ENCODE results near the gene FBXO15.

FBXO15 gene

DNA sequence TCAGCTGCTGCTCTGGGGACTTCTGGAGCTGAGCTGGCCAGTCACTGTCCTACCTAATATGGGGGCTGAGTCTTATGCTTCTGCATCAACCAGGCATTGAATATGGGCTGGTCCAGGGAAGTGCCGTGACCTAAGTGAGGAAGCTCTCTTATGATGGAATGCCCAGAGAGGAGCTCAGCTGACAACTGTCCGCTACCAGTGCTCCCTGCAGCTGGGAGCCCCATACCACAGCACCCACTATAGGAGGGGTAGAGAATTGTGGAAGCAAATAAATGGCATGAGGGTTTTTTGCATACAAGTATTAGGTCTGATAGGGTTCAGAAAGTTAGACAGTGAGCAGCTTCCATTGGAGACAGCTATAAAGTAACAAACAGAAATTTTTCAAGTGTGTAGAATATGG is 5.2 kb upstream of the FBXO15 start:
- no peak for DNase-seq

DNA sequence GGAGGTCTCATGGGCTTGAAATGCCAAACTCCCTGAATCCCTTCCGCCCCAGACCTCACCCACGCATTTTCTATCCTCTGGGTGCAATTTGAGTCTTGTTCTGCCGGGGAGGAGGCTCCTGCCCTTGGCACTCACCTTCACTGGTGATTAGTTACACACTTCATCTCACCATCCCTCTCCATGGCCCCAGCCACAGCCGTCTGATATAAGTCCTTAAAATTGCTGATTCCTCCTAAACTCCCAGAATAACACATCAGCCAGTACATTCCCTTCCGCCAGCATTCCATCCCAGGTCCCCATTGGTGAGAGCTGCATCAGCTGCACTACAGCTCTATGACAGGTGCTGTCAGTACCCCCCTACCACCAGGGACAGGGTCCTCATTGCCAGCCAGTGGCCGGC is 4.6 kb upstream of the FBXO15 start:
- no peak for DNase-seq

DNA sequence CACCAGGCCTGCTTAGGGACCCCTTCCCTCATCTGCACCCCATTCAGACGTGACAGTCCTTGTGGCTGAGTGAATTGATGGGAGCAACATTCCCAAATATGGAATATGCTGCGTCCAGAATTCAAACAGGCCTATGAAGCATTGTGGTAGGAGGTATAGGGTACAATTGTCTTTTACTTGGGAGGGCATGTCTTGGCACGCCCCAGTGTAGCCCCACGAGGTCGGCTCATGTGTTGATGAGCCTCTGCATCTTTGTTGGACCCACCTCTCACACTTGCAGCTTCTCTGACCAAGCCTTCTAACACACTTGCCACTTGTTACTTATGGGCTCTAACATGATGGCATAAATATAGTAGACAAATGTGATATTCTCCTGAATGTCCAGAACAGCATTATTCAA is 2.2 kb upstream of the FBXO15 start:
- no peak for DNase-seq

- DNase-seq, result no peak
These were observed 973 bp upstream of the FBXO15 start for GRCh38 chr18:74148543-74149070.

GRCh38 chr18:74147491-74147778 is 199 bp downstream of the FBXO15 start:
- DNase-seq, result no peak

DNA sequence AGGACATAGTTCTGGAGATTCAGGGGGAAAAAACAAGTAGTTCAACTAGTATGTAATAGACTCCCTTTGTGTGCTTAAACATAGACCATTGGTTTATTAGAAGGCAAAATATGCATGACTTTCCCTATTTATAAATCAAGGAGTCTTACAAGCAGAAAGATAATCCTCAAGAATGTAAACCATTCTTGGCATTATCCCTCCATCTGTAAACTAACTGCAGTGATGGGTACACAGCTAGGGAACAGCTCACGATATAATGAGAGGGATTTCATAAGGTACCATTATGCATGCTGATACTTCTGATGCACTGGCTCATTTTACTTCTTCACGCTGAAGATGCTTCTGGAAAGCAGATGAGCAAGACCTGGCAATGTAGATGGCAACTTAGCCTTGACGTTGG is 878 bp downstream of the FBXO15 start:
- no peak for DNase-seq

- DNase-seq, result no peak
These were observed 5.4 kb downstream of the FBXO15 start for GRCh38 chr18:74142252-74142651.

DNA sequence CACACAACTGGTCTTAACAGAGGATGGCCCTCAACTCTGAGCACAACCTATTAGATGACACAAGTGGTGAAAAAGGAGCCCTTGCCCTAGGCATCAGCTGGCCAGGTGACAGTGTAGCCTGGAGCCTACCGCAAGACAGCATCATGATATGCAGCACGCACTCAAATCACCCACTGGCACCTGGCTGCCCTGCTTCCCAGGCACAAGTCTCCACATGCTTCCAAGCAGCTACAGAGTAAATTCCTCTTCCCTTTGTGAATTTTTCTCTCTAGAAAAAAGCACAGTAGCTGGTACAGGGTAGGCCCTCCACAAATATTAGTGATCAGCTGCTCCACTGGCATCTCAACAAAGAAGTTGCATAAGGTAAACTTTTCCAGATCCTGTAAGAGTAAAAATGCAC is 6.0 kb downstream of the FBXO15 start:
- DNase-seq, result no peak

DNA sequence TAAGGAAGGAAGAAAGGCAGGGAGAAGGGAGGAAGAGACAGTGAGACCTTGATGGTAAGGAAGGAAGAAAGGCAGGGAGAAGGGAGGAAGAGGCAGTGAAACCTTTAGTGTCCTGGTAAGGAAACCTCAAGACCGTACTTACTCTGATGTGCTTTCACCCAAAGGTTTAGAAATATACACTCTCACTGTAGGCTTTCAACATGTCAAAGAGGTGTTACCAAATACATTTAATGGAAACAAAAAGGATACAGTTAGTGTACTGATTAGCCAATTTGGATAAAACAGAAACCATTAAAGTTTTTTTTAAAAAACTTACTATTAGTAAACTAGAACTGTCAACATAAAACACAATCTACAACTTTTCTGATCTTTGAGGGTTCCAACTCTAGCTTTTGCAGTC is 7.1 kb downstream of the FBXO15 start:
- no peak for DNase-seq

GRCh38 chr18:74139888-74140287 is 7.7 kb downstream of the FBXO15 start:
- no peak for DNase-seq

DNA sequence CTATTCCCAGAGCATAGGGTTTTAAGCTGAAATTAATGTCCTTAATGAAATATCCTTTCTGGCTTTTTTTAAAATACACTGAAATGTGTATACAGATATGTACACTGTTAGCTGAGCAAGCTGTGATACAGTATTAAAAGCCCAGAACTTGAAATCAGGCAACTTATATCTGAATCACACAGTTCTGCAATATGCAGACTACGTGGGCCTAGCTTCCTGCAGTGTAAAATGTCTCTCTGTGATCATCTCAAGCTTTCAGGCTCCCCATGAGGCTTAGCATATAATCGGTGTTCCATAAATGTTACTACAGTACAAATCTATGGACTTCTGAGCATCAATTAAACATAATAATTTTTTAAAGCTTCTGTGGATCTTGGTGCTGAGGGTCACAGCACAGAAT is 8.2 kb downstream of the FBXO15 start:
- no peak for DNase-seq

GRCh38 chr18:74137920-74138538 is 9.6 kb downstream of the FBXO15 start:
- DNase-seq, result no peak

DNA sequence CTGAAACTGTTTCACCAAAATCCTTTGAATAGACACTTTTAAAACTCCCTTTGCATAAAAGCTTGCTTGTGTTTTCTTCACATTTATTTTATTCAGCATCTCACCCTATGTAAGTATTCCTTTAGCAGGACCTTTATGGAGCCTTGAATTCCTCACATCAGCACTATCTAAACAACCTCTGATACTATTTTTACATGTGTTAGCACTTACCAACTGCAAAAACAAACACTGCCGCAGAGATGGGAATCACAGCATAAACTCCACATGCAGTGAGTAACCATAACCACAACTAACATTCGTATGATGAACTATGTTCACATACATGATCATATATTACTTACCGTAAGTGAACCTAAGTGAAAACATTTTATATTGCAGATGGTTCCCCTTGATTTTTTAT is 15.4 kb downstream of the FBXO15 start:
- no peak for DNase-seq

DNA sequence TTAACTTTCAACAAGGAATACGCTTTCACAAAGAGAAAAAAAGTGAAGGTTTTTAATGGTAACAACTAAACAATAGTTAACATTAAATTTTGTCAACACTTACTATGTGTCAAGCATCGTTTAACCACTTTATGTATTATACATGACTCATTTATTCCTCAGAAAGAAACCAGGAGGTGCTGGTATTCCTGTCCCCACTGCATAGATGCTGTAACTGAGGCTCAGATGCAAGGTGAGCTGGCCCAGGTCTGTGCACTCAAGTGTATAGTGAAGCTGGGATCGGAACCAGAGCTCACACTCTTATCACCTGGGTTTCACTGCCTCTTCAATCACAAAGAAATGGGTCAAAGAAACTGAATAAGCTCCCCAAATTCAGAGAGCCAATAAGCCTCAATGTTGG is 16.5 kb downstream of the FBXO15 start:
- DNase-seq, result no peak

DNA sequence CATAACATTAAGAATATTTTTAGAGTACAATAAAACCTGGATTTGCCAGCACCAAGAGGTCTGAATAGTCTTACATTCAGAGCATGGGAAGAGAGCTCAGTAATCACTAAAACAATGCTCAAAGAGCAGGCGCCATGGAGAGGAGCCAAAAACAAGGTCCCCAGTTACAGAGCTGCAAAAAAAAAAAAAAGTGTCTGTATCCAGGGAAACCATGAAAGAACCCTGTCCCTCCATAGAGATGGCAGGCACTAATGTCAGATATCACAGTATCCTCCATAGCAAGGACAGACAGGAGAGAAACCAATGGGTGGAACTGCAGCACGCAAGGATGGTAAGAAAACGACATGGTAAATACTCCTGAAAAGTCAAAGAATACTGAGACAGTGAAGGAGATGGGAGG is 19.5 kb downstream of the FBXO15 start:
- DNase-seq, result no peak

GRCh38 chr18:74126684-74127655 is 20.7 kb downstream of the FBXO15 start:
- DNase-seq, result no peak

DNA sequence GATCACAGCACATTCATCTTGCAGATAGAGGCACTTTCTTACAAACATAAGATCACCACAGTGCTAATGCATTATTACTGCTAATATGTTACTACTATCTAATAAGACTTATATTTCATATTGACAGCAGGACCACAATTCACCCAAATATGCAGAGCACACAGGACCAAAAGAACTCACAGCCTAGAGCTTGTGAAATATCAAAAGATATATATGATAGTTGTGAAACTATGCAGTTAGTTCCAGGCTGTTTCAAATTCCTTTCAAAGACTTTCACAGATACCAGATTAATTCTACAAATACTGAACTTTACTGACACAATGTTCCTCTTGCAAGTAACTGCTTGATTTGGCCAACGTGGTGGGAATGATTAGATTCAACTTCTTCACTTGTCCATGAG is 23.0 kb downstream of the FBXO15 start:
- no peak for DNase-seq

DNA sequence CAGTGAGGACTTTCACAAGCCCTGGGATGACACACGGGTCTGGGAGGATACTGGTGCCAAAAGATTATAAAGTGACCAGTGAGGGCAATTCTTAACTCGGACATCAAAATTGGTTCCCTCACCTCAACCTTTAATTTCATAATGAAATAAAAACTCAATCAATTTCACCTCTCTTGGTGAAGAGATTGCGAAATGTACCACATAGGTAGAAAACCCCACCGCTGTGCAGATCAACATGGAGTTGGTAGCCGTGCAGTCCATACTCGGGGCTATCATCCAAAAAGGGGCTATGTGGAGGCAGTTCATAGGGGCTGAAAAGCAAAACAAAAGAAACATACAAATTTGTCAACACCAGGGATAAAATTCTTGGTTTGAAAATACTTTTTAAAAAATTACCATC is 24.4 kb downstream of the FBXO15 start:
- no peak for DNase-seq

- DNase-seq, result no peak
These were observed 30.7 kb downstream of the FBXO15 start for GRCh38 chr18:74116633-74117554.

DNA sequence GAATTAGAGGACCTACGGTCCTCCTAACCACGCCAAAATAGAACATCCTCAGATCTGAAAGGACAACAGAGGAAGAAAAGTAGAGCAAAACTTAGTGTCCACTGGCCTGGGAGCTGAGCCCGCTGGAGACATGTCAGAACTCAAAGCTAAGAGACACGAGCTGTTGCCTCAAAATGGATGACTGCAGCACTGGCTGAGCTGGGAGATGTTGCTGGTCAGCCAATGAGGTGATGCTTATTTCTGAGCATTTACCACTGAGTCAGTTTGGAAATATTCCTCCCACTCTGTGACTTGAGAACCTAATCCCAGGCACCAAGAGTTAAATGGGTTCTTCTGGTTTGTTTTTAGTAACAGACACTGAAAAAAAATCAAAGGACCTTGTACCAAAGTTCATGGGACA is 32.6 kb downstream of the FBXO15 start:
- no peak for DNase-seq

DNA sequence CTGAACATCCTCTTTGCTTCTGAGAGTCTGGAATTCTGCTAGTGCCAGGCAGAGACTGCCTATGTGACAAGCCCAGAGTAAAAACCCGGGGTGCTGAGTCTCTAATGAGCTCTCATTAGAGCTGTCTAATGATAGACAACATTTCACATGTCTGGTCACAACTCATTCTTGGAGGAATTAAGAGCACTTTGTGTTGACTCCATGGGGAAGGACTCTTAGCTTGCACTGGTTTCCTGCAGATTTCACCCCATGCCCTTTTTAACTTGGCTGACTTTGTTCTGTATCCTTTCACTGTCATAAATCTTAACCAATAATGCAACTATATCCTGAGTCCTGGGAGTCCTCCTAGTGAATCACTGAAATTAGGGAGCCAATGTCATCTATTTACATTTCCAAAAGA is 33.5 kb downstream of the FBXO15 start:
- DNase-seq, result no peak

- DNase-seq, result no peak
These were observed 33.9 kb downstream of the FBXO15 start for GRCh38 chr18:74113711-74114110.

DNA sequence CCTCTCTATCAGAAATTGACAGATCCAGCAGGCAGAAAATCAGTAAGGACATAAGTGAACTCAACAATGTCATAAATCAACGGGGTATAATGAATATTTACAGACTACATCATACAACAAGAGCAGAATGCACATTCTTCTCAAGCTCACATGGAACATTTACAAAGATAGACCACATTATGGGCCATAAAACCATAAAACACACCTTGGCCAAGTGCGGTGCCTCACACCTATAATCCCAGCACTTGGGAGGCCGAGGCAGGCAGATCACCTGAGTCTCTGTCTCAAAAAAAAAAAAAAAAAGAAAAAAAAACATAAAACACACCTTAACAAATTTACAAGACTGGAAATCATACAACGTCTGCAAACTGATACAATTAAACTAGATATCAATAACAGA is 36.7 kb downstream of the FBXO15 start:
- DNase-seq, result no peak
